ENCODE results near the gene CNTFR.
"Not testable (repeated sequence)": the region's sequence is repeated elsewhere in the genome, so short reads cannot be mapped to it uniquely, and the experiment has no call there.

CNTFR gene

DNA sequence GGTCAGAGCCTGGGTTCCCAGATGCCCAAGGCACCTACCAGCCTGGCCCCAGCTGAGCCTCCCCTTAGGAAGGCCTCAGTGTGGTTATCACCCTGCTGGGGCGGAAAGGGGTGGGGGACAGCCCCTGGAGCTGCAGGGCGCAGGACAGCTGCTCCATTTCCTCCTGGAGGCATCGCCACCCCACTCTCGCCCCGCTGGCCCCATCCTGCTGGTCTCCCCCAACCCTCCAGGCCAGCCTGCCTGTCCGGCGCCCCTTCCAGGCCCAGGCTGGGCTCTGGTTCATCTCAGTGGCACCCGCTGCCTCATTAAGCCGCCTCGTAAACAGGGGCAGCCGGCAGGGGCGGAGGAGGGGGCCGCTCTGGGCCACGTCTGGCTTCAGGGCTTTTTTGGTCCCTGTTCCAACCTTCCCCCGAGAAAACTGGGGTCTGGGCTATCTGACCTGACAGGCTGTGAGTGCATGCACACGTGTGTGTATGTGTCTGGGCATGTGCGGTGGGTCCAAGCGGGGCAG, 36.0 kb downstream of the CNTFR start:
- no peak for DNase-seq

DNA sequence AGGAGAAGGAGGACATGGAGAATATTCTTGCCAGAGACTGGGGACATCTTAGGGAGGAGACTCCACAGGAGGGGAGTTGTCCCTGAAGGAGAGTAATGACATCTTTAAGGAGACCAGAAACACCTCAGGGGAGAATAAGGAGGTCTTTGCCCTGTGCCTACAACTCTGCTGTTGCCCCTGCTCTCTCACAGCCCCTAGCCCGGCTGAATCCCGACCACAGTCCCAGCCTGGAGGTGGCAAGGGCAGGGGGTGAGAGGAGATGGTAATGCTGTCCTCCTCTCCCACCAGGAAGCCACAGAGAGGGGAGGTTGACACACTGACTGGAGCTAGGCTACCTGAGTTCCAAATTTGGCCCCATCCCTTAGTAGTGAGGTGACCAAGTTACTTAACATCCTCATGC, 36.5 kb downstream of the CNTFR start:
- no peak for DNase-seq

DNA sequence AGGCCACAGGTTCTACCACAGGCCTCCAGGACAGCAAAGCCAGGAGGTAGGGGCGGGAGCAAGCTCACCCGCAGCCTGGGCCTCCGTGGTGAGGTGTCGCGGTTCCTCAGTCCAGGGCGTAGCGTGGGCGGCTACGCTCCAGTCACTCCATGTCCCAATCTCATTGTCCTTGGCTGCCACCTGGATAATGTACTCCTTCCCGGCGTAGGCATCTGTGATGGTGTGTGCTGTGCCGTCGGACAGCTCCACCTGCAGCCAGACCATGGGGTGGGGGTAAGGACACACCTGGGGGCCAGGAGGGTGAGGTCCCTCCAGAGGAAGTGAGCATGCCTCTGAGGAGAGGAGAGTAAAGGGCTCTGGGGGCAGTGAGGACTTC, 36.9 kb downstream of the CNTFR start:
- DNase-seq, result no peak

DNA sequence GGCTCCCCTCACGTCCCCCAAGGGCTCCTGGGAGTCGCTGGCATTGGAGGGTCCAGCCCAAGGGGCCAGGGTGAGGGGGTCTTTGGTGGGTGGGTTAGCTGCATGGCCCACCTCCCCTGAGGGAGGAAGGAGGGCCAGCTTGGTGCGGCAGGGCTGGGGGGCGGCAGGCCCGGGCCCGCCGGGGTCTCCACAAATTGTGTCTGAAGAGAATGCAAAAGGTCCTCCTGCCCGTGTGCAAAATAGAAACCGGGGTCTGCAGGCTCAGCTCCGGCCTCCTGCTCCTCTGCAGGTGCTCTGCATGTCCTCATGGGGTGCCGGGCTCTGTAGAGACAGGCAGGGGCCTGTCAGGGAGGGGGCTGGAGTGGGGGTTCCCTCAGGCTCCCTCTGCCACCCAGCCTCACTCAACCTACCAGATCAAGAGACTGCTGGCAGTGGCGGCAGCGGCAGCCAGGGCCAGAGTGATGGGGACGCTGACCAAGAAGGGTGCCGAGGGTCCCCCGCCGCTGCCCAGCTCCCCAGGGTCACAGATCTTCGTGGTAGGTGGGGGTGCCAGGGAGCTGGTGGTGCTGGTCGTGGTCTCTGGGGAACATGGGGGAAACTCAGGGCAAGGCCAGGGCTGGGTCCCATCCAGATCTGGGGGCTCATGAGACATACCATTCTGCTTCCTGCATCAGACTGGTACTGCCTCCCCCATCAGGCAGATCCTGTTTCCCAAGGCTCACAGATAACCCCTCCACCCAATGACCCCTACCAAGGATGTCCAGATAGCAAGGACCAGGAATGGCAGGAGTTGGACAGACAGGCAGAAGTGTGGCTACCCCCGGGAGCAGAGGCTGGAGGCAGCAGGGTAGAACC, 37.5 kb downstream of the CNTFR start:
- no peak for DNase-seq

DNA sequence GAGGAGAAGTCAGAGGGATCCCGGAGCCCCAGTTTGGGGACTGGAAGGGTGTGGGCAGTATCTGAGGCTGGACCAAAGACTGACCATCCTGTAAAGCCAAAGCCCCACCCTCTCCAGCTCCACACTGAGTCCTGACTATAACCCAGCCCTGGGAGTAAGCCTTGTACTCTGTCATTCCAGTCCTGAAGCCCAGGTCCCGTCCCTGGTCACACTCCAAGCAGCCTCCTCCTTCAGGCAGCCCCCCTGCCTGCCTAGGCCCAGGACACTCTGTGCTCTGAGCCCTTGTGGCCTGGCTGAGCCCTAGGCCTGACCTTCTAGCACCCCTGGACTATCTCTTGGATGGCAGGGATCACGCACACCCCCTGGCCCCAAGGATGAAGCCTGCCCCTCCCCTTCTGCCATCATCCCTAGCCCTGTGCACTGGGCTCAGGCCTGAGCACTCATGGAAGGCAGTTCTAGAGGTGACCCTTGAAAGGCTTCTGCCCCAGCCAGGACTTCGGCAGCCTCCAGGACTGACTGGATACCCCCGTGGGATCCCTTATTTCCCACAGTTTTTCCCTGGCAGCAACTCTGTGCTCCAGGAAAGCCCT, 38.7 kb downstream of the CNTFR start:
- no peak for DNase-seq

DNA sequence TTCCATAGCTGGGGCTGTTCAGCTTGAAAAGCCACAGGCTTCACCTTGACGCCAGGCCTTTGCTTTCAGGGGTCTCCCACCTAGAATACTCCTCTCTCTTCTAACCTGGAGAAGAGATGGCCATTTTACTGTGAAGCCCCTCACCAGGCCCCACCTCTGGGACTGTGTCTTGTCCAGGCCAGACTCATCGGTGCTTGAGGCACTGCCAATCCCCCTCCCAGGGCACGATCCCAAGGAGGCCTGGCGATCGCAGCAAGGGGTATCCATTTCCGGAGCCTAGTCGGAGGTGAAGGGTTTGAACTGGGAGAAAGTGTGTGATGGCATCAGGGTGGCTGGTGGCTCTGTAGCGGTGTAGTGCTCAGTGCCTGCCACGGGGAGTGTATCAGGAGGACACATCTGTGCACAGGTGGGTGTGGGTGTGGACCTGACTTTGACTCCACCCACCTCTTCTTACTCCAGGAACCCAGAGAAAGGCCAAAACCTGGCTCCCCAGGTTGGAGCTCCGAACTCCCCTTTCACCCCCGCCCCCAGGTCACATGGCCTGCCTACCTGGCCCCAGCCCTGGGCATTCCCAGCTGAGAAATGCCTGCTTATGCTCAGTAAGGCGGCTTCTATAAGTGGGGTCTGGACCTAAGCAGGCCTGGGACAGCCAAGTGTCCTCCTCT, 39.4 kb downstream of the CNTFR start:
- DNase-seq, result no peak

DNA sequence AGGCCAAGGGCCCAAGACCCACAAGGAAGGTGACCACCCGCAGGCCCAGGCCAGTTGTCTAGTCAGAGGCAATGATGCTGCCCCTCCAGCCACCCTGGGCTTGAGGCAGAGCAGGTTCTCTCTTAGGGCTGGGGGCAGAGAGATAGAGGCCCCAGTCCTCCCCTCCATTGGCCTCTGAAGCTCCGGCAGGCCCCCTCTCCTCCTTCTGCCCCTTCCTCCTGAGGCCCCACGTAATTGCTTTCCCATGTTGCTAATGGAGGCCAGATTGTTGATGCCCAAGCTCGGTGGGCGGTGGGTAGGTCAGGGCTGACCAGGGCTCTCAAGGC, 40.2 kb downstream of the CNTFR start:
- no peak for DNase-seq

DNA sequence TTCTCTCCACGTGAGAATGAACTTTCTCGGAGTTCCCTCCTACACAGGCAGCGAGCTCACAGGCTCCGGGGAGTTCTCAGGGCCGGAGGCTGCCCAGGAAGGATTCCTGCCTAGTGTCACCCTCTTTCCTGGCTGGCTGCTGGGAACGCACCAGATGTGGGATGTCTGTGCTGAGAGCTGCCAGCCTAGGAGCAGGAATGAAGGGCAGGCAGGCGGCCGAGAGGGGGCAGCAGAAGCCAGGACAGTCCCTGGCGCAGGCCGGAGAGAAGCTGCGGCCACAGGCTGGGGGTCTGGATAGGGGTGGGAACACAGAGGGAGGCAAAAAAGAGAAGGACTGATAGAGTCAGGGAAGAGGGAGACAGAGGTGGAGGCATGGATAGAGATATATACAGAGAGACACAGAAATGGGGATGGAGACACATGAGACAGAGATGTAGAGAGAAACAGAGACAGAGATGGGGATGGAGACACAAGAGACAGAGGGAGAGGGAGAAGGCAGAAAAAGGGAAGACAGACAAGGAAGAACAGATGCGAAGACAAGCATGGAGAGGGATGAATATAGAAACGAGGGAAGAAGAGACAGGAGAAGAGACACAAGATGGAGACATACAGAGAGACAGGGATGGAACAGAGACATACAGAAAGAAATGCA, 41.4 kb downstream of the CNTFR start:
- DNase-seq, result peak in 1 of 2 donors; percentile 22

DNA sequence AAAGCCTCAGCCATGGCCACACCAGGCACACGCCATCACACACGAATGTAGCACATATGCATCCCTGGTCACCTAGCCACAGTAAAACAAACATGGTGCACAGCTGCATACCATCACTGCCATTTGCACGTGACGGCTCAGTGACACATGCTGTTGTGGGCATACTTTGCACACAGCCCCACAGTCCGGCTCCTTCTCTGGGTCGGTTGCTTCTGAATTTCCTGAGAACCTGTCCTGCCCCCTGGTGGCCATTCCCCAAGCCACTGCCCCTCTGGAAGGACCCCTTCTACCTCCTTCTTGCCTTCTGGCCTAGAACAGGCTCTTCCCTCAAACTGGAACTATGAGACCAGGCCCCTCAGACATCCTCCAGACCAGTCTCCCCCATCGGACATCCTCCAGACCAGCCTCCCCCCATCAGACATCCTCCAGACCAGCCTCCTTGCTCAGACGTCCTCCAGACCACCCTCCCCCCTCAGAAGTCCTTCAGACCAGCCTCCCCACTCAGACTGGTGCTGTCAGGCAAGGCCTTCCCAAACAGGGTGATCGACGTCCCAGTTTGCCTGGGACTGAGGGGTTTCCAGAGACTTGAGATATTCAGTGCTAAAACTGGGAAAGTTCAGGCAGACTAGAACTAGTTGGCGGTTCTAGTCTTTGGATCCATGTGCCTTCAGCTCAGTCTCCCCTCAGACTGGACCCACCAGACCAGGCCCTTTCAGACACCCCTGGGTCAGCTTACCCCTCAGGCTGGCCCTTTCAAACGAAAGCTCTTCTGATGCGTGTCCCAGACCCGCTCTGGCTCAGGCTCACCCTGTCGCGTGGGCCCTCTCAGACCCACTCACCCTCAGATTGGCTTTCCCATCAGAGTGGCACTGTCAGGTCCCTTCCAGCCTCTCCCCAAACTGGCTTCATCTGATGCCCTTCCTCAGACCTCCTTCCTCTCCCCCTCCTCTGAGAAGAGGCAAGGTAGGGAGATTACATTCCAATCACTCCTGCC, 42.4 kb downstream of the CNTFR start:
- peak; percentile 39 to 43 for DNase-seq

DNA sequence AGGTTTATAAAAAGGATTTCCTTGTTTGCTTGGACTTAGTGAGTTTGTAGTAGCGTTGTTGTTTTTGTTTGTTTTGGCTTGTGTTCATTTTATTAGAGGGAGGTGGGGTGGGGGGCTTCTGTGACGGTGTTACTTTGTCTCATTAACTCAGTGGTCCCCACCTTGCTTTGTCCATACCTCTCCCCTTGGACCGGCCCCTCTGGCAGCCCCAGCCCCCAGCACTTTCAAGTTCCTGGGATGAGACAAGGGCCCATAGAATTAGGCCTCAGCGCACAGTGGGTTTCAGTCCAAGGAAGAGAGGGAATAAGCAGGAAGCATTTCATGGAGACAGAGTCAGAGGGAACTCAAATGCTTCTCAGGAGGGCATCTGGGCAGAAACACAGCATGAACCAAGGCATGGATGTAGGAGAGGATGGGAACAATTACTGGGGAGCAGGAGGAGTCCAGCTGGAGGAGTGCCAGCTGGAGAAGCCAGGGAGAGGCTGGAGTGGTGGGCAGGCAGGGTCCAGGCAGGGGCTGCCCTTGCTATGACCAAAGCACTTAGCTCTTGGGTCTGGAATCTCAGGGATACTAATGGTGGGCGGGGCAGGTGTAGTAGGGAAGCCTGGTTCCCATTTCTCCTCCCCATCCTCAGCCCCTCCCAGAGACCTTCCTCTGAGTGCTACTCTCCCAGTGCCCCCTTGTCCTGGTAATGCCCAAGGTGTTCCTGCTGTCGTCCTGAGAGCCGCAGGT, 43.3 kb downstream of the CNTFR start:
- no peak for DNase-seq

DNA sequence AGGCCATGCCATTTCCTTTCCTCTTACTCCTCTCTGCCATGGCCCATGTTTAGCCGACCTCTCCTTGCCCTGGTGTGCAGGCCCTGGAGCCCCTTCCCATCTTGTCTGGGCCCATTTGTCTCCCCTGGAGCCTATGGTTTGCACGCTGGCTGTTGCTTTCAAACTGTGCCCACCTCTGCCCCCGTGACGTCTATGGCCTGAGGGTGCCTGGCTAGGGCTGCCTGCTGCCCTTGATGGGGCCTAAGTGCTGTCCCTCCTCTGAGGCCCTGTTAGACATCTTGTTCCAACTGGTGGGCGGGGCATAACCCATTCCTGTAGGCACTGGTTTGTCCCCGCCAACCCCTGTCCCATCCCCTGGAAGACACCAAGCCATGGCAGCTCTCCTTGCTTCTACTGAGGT, 44.0 kb downstream of the CNTFR start:
- no peak for DNase-seq

DNA sequence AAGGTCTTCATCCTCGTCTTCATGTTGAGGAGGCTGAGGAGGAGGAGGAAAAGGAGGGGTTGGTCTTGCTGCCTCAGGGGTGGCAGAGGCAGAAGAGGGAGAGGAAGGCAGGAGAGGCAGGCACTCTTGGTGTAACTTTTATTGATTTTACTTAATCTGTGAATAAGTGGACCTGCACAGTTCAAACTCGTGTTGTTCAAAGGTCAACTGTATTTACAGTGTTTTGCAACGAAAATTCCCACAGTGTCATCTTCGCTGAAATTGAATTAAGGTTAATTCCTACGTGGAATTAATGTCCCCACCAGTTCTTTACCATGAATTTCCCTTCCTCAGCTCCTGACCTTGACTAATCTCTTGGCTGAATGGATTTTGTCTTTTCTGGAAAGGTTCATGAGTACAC, 45.5 kb downstream of the CNTFR start:
- no peak for DNase-seq

DNA sequence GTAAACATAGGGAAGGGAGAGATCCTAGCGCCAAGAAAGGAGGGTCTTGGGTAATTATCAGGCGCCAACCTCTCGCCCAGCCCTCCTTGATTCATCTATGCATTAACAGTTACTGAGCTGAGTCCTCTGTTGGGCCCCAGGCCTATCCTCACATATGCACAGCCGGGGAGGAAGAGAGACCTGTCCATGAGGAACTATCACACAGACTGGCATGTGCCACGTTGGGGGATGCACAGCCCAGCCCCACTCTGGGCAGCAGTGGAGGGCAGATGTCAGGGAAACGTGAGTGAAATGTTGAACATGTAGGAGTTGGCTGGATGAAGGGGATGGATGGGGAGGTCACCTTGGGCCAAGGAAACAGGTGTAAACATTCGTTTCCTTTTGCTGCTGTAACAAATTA, 48.0 kb downstream of the CNTFR start:
- DNase-seq, result no peak

DNA sequence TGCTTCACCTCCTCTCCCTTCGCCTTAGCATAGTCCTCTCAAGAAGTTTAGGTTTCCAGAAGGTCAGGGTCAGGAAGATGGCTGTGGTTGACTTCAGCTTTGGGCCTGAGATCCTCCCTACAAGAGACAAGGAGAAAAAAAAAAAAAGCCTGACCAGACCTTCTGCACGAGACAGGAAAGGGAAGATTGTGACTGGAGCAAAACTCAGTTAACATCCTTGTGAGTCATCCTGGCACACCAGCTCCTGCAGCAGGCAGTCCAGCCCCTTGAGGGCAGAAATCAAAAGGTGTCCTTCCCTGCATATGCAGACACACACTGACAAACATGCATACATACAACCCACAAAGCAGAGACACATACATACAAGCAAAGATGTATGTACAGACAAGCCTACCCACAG, 48.7 kb downstream of the CNTFR start:
- no peak for DNase-seq

DNA sequence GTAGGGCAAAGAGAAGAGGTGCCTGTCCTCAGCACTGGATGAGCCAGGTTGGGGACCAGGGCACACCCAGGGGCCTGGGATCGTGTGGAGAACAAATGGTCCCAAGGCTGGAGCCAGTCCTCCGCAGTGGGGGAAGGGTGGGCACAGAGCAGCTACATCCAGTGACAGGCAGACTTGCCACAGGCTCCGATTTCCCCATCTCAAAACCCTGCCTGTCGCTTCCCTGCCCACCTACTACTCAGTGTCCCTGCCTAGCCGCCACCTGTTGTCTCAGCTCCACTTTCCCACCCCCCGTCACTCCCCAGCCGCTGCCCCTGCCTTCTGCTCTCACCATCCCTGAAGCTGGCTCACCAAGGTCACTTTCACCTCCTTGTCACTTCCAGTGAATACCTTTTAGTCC, 52.8 kb downstream of the CNTFR start:
- no peak for DNase-seq

DNA sequence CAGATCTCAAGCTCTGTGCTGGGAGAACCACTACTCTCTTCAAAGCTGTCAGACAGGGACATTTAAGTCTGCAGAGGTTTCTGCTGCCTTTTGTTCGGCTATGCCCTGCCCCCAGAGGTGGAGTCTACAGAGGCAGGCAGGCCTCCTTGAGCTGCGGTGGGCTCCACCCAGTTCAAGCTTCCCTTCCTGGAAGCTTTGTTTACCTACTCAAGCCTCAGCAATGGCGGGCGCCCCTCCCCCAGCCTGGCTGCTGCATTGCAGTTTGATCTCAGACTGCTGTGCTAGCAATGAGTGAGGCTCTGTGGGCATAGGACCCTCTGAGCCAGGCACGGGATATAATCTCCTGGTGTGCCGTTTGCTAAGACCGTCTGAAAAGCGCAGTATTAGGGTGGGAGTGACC, 57.5 kb downstream of the CNTFR start:
- not testable (repeated sequence) for DNase-seq

DNA sequence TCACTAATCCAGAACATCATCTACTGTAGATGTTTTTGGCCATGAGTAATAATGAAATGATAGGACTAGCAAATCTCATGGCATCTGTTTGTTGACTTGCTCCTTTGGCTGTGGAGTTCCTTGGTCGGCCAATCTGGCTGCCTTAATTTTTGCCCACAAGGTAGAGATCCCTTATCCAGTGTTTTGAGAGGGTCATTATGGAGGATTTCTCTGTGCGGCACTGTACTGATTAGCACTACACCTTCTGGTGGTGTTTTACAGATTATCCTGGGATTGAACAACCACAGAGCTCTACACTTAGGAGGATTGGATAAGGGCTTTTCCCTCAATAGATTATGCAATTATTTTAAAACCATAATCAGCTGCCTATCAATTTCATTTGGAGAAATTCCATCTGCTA, 63.5 kb downstream of the CNTFR start:
- no peak for DNase-seq

DNA sequence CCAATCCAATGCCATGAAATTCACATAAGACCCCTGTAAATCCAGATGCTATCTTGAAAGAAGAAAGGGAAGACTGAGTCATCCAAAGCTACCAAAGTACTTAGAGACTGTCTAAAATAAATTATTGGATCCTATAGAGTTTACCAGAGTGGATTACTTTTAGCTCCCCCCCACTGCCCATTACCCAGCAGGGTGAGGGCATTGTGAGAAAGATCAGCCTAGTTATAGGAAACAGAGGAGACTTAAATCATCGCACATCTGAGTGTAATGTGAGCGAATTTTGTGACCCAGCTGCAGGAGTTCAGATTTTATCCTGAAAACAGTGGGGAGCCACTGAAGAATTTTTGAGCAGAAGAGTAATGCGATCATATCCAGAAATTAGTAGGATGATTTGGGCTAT, 65.2 kb downstream of the CNTFR start:
- no peak for DNase-seq

DNA sequence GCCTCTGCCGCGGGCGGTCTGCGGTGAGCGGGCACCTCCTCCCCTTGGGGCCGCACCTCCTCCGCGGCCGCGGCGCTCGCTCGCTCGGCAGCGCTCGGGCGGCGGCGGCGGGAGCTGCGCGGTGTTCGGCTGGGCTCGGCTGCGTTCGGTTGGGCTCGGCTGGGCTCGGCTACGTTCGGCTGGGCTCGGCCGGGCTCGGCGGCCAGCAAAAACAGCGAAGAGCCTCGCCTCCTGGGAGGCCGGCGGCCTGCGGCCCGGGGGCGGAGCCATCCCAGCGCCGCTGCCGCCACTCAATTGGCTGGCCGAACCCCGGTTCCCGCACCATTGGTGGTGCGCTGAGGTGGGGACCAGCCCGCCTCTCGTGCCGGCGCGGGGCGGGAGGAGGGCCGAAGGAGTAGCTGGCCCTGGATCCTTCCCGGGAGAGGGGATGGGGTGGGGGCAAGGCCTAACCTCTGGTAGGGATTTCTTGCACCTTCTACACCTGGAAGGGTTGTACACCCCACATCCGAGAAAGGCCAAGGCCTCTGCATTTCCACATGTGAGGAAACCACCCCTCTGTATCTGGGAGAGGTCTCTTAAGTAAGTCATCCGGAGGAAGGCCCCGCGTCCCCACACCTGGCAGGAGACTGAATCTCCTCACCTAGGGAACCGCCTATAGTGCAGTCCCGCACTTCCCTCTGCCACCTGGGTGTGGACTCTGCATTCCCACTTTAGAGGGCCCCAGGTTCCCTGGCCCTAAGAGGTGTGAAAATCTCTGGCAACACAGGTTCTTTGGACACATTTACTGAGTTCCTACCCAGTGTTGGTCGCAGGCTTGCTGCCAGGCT, 66.3 kb downstream of the CNTFR start, which contains the start of gene ENHO:
TSS of gene ENHO (minus strand) at position 20 of the 827 bp plus-strand sequence. CDS start 1,295 bp downstream, outside the sequence.
- peak; percentile 92 to 94 for DNase-seq

DNA sequence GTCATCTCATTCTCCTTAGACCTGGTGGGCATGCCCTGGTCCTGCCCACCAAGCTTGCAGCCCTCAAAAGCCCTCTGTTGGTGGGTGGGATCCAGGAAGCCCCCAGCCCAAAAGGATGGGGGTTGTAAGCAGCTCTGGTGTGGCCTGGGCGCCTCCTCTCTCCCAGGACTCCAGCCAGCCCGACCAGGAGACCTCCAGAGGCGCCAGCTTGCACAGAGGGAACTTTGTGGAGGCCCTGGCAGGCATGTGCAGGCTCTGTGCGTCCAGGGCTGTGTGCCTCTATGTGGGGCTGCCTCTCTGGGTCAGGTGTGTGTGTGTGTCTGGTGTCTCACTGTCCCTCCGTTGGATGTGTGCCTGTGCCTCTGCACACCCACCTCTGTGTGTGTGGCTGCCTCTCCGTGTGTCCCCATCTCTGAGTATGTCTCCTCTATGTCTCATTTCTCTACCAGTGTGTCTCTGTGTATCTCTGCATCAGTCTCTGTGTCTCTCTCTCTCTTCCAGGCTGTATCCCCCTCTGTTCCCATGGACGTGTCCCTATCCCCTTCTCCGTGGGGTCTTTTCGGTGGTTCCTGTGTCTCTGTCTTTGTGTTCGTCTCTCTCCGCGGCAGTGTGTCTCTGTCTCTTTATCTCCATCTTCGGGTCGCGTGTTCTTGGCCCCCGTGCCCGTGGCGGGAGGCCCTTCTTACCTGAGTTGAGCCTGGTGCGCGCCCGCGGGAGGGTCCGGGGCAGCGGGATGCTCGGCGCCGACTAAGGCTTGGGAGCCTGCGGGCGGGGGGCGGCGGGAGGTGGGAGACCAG, 67.2 kb downstream of the CNTFR start:
- peak in 1 of 2 donors; percentile 5 for DNase-seq
